GM18858 (cell line): ENCODE measurements around the gene HPS4.
"Not testable (repeated sequence)": the region's sequence is repeated elsewhere in the genome, so short reads cannot be mapped to it uniquely, and the experiment has no call there.

ENCODE experiments used
- ATAC-seq: cut with Tn5 transposase; IDR thresholded peaks from one replicate; pipeline ENCODE4 v1.9.1; 2021; ENCODE audit not compliant: unreplicated experiment

Gene HPS4

DNA sequence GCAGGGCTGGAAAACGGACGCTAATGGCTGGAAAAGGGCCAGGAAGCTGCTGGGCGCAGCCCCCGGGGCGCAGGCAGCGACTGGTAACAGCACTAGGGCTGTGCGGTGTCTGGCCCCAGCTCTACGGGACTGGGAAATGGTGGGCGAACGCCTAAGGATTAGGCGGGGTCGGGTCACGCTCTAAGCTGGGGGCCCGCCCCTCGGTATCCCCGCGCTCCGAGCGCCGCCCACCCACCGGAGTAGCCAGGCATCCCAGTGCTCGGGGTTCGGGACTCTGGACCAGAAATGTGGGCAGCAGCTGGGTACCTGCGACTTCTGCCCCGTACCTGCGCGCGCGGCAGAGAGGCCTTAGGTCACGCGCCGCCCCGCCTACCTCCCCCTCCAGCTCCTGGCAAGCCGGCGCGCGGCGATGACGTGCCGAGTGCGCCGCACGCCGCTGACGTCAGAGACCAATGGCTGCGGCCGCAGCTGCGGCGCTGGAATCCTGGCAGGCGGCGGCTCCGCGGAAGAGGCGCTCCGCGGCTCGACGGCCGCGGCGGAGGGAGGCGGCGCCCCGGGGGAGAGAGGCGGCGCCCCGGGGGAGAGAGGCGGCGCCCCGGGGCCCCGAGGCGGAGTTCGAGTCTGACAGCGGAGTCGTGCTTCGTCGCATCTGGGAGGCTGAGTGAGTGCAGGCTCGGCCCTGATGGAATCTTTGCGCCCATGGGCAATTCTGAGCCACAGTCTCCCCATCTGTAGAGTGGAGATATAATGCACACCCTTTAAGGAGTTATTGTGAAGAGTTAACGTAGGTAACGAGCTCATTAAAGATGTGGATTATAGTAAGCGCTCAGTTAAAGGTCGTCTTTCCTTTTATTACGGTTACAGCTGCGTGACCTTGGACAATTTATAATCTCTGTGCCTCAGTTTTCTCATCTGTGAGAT, at the start of gene HPS4, which contains the start of gene SRRD:
Gene HPS4 (minus strand): TSS at position 345 of the 921 bp plus-strand sequence. CDS start 2,021 bp downstream, outside the sequence.
Gene SRRD (plus strand): TSS at position 439 of the 921 bp plus-strand sequence. CDS start 14 bp downstream, at position 453.
- peak; percentile 44 for ATAC-seq

DNA sequence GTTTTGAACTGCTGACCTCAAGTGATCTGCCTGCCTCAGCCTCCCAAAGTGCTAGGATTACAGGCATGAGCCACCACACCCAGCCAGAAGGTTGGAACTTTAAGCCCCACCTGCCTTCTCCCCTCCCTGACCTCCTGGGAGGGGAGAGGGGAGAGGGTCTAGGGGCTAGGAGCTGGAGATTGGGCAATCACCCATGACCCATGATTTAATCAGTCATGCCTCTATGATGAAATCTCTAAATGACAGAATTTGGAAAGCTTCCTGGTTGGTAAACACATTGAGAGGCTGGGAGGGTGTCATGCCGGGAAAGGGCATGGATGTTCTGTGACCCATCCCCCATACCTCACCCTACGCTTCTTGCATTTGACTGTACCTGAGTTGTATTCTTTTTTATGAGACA, 45.8 kb upstream of the HPS4 start:
- no peak for ATAC-seq

DNA sequence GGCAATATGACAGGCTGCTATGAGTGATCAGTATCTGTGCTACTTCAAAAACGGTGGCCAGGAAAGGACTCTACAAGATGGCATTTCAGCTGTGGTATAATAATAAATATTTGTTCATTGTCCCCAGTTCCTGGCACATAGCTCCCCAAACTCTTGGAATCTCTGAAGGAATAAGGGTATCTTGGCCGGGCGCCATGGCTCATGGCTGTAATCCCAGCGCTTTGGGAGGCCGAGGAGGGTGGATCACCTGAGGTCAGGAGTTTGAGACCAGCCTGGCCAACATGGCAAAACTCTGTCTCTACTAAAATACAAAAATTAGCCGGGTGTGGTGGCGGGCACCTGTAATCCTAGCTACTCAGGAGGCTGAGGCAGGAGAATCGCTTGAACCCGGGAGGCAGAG, 44.9 kb upstream of the HPS4 start:
- not testable (repeated sequence) for ATAC-seq

DNA sequence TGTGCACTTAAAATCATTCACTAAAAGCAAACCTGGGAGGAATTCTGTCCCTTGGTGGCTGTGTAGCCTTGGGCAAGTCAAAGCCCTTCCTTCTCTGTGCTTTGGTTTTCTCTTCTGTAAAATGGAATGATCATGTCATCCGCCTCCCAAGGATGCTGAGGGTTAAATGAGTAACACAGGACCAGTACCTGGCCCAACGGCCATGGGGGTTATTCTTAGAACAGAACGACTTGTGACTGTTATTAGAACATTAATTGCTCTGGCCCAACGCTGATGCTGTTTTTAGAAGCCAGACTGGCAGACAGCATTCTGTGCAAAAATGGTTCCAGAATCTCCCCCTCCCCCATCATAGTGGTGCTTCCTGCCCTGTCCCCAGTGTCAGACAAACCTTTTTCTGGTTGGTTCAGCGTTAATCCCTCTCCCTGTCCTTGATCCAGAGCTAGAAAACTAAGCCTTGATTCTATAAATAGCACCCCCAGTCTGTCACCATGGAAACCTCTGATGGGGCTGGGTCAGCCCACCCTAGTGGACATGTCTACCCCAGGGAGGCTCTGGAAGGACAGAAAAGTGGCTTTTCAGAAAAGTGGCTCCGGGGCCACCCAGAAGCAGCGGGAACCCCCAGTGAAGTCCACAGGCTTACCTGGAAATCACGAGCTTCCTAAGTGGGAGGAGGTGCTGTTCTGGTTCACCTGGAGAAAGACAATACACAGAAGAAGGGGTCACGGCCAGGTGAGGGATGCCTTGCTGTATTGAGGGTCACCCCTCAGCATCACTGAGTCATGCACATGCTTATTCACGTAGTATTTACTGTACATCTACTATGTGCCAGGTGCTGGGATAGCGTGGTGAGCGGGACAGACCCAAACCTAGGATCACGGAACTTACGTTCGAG, 44.2 kb upstream of the HPS4 start:
- ATAC-seq: no peak

DNA sequence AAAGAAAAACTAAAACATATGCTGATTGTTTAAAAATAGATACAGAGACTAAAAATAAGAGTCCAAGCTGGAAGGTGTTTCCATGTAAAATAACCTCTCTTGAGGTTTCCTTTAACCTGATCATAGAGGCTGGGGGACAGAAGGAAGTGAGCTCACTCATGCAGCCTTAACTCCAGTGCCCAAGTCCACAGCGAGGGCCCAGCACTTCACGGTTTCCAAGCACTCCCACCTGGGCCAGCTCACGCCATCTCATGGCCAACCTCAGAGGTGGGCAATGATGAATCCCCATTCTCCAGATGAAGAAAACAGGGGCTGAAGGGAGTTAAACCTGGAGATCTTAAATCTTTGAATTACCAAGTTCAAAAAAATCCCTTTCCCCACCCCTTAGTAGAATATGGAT, 43.6 kb upstream of the HPS4 start:
- no peak for ATAC-seq

DNA sequence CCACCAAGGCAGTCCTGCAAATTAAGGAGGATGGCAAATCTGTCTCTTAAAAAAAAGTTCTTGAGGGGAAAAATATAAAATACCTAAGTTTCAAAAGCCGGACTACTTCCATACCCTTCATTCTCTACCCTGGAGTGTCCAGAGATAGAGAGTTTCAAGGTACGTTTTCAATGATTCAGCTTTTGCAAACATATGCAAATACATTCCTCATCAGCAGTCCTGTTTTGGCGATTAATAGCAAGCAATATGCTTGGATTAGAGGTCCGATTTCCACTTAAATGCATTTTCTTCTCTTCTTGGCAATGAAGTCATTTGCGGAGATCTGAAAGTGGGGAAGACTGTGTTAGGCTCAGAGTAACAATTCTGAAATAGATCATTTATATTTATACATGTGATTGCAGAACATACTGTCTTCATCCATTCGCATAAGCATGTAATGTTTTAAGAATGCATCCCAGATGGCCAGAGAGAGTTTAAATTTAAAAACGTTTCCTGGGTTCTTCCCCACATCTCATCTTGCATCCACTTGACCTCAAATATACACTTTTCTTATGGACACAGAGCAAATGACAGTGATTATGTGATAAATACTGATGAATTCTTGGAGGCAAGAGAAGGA, 42.5 kb upstream of the HPS4 start:
- ATAC-seq: no peak

DNA sequence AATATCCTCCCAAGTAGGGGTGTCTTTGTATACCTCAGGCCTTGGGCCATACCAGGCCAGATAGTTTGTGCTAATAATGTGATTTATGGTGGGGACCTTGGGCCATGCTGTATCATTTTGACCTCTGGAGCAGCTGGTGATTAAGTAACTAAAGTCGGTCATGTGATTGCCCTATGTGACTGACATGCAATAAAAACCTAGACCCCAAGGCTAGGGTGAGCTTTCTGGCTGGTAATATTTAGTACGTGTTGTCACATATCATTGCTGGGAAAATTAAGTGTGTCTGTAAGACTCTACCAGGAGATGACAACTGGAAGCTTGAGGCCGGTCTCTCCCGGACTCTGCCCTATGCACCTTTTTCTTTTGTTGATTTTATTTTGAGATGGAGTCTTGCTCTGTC, 41.3 kb upstream of the HPS4 start:
- no peak for ATAC-seq

DNA sequence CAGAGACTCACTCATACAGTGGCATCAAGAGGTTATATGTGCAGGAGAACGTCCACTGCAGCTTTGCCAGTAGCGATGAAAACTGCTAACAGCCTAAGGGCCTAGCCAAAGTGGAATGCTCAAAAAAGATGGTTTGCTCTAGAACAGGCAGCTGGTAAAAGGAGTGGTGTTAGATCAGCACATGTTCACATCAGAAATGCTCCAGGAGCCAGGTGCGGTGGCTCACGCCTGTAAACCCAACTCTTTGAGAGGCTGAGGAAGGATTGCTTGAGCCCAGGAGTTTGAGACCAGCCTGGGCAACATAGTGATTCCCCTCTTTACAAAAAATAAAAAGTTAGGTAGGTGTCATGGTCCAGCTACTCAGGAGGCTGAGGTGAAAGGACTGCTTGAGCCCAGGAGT, 39.0 kb upstream of the HPS4 start:
- ATAC-seq: no peak

DNA sequence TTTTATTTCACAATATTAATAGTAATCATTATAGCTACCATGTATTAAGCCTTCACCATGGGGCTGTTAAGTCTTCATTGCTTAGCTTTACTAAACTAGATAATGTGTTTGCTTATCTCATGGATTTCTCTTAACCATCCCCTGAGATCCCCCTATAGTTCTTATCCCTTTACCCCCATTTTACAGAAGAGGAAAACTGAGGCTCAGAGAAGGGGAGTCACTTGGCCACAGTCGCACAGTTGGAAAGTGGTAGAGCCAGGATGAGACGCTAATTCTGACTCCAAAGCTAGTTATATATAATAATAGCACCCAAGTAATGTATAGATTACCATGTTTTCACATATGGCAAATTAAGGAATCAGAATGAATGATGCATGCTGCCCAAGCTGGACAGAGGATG, 38.4 kb upstream of the HPS4 start:
- ATAC-seq: no peak

DNA sequence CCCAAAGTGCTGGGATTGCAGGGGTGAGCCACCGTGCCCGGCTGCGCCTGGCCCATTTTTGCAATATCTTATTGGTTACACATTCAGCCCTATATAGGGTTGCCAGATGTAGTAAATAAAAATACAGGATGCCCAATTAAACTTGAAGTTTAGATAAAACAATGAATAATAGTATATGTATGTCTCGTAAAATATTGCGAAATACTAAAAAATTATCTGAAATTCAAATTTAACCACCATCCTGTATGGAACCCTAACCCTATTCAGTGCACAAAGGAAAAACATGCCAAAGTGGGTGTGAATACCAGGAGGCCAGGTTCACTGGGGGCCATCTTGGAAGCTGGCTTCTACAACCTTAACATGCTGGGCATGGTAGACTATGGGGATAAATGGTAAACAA, 33.8 kb upstream of the HPS4 start:
- ATAC-seq: no peak

DNA sequence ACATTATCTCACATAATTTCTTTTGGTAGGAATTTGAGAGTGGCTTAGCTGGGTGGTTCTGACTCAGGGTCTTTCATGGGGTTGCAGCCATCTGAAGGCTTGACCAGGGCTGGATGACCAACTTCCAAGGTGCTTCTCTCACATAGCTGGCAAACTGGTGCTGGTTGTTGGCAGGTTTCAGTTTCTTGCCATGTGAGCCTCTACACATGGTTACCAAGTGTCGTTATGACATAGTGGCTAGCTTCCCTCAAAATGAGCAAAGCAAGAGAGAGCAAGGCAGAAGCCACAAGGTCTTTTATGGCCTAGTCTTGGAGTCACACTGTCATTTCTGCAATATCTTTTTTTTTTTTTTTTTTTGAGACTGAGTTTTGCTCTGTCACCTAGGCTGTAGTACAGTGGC, 32.9 kb upstream of the HPS4 start:
- ATAC-seq: no peak

DNA sequence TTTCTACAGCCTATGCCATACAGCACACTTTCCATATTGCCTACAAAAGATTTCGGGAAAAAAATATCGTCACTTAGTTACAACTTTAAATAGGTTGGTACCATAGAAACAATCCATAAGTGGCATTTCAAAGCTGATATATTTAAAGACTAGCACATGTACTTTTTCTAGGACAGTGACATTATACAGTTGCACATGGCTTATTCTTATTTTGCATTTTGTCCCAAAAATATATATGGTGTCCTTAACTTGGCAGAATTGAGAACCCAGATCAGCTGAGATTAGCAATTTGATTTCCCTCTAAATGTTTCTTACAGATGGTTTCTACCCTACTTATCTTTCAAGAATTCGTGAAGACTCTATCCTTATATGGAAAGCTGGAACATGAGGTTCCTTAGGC, 32.3 kb upstream of the HPS4 start:
- ATAC-seq: no peak

DNA sequence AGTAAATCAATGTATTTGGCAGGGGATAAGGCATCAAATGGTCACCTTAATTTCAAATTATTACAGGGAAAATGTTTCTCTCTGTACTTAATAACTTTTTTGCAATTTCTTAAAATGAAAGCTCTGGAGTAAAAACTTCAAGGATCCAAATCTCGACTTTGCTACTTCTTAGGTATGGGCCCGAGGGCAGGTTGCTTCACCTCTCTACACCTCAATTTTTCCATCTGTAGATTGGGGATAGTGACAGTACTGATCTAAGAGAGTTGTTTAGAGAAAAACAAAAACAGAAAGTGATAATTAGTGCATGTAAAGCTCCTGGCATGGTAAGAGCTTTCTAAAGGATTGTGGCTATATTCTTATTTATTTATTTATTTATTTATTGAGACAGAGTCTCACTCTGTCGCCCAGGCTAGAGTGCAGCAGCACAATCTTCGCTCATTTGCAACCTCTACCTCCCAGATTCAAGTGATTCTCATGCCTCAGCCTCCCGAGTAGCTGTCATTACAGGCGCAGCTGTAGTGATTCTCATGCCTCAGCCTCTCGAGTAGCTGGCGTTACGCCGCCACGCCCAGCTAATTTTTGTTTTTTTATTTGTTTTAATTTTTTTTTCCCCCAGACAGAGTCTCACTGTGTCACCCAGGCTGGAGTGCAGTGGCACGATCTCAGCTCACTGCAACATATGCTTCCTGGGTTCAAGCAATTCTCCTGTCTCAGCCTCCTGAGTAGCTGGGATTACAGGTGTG, 31.0 kb upstream of the HPS4 start:
- ATAC-seq: no peak

DNA sequence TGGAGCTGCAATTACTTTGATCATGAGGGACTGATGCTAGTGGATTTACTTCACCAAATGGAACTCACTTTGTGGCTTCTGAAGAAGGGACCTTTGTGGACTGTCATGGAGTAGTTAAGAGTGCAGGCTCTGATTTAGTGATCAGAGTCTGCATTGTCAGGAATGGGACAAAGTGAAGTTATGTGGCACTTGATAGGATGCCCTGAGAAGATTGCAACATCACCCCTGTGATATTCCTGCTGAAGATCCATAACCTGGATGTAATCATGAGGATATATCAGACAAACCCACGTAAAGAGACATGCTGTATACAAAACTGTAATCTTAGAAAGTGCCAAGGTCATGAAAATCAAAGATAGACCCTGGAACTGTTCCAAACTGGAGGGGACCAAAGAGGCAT, 30.3 kb upstream of the HPS4 start:
- no peak for ATAC-seq

DNA sequence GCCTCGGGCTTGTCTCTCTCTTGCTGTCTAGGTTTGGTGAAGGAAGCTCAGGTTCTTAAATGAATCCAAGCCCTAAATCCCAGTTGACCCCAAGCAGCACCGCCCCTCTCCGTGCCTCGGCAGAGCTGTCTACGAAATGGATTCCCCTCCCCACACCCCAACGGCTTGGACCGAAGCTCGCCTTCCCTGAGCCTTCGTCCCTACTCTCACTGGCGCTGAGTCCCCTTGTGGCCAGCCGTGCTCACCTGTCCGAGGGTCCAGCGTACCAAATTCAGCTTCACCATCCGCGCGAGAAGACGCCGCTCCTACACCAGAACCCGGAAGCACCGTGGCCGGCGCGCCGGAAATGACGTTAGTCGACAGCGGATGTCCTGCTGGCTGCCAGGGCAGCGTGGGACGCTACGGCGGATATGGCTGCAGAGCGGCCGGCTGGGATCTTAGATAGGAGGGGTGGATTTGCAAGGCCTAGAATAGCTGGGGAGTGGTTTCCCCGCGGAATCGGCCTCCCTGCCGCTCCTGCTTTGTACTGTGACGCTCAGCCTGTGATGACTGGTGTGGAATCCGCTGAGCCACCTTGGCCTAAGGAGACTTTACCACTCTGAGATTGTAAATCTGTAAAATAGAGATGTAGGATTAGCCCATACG, 28.7 kb upstream of the HPS4 start, which contains the start of gene TFIP11:
Gene TFIP11 (minus strand): TSS at position 325 of the 645 bp plus-strand sequence. CDS start 2,201 bp downstream, outside the sequence.
- ATAC-seq: peak; percentile 70

DNA sequence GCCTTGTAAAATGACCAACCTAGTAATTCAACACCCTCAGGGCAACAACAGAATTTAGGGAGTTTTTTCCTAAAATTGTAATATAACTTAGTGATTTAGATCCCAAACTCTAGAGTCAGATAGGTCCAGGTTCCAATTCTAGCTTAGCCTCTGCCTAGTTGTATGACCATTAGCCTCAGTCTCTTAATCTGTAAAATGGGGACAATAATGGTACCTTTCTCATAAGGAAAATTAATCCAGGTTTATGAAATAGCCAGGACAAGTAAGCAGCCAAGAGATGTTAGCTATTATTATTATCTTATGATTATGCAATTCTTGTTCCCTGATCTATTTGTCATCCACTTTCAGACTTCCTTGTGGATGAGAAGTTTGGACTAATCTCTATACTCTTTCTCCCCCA, 24.6 kb upstream of the HPS4 start:
- ATAC-seq: no peak

DNA sequence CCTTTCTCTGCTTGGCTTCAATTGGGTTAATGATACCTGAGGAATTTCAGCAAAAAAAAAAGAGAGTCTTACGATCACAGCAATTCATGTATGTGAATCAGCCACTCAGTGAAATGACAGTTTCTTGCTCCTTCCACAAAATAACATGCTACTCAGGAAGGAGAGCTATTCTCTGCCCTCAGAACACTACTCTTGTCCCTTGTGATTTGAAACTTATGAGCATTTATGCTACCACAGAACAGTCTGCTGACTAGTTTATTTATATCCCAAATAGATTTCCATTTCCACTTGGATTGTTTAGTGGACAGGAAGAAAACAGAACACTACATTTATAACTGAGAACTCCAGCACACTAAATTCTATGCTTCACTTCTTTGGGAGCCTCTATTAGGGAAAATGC, 20.2 kb upstream of the HPS4 start:
- ATAC-seq: no peak

DNA sequence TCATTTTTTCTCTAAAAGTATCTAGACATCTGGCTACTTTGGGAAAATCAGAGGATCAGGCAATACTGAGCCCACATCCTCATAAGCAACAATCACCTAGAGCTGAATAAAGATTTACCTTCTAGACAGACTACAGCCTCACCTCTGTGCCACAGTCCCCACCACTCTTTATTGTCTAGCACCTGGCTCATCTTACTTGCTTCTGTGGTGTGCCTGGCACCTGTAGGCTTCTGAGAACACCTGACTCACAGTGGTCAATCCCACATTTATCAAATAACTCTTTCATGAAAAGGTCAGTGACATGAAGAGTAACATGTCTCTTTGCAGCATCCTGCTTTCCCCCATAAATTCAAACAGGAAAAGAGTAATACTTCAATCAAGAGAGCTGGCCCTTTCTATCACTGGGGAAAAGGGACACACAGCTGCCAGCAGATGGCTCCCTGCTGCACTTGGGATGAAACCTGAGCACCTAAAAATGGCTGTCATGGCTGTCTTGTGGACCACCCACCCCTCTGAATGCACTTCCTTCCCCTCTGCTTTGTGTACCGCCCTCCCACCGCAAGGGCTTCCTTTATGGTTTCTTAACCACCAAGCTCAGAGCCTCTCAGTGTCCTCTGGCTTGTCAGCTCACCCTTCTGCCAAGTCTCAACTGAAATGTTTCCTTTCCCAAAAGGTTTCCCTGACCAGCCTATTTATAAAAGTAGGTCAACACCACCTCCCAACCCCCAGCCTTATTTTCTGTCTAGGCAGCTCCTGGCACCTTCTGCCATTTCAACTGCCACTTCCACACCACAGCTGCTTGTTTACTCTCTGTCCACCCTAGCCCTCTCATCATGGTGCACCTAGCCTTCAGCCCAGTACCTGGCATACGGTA, 19.3 kb upstream of the HPS4 start:
- ATAC-seq: no peak

DNA sequence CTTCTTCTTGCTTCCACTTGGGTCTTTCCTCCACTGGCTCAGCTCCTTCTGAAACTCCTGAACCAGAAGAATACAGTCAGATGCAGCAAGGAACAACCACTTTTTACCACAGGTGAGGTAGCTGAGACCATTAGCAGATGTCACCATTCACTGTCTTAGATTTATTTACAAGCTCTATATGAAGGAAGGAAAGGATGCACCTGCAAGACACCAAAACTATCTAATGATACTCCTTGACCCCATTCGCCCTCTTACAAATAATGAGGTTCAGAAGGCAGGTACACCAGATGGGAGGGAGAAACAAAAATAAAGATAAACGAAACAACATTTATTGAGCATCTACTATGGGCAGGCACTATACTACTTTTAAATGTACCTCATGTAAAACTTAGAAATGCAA, 18.4 kb upstream of the HPS4 start:
- no peak for ATAC-seq
